Suprapubic skin (tissue), 4 donors: ENCODE results near the gene BDH1. TPM values are rescaled to one million over a fixed set of nuclear protein-coding genes. Genes with fewer than 3 reads are reported as not detected.
A peak's percentile ranks its signal among the peaks of the same experiment; 100 is the strongest.

Experiments
- DNase-seq, 2 donors: peaks; one replicate each; pipeline ENCODE4 v3.0.0-alpha.2; 2019; ENCODE audit warnings: low spot score in 2 of 2
- H3K27ac ChIP-seq: fragments of 200-600 bp; sonication (generic); one replicate; pipeline ENCODE4 v1.5.1; 2019
- H3K27me3 ChIP-seq: fragments of 200-600 bp; sonication (generic); one replicate; pipeline ENCODE4 v1.5.1; 2019
- H3K36me3 ChIP-seq: fragments of 200-600 bp; sonication (generic); one replicate; pipeline ENCODE4 v1.5.1; 2019
- H3K4me1 ChIP-seq: fragments of 200-600 bp; sonication (generic); one replicate; pipeline ENCODE4 v1.5.1; 2019
- H3K4me3 ChIP-seq: fragments of 200-600 bp; sonication (generic); one replicate; pipeline ENCODE4 v1.5.1; 2019; ENCODE audit warnings: mild to moderate bottlenecking
- H3K9me3 ChIP-seq: fragments of 200-600 bp; sonication (generic); one replicate; pipeline ENCODE4 v1.5.1; 2019
- EP300 ChIP-seq: sonication (generic); formaldehyde crosslinking; IDR thresholded peaks from one replicate; pipeline ENCODE4 v1.6.1; 2017; ENCODE audit warnings: antibody characterized with exemption
- POLR2A ChIP-seq, 2 donors: fragments of 450-650 bp; IDR thresholded peaks; one replicate each; pipeline ENCODE4 v1.6.1; 2017; ENCODE audit warnings: antibody characterized with exemption in 2 of 2, mild to moderate bottlenecking in 2 of 2, moderate library complexity in 2 of 2
- POLR2AphosphoS5 ChIP-seq, 3 donors: sonication (generic); formaldehyde crosslinking; IDR thresholded peaks; one replicate each; pipeline ENCODE4 v1.6.1; 2017; ENCODE audit warnings: antibody characterized with exemption in 3 of 3
- WGBS: methylation state at CpG from one replicate; pipeline ENCODE4 v1.1.5; 2018; 5-methylcytosine and 5-hydroxymethylcytosine counted together
- total RNA-seq, 4 donors: library from RNA; depleted of rRNA; stranded (reverse); fragments of >200 nt; gene quantifications; one replicate each; pipeline ENCODE4 v1.1.0, GENCODE V29; 2016
- TF ChIP-seq, protein P1 (sequence below), 2 donors: fragments of 200-600 bp in 1 of 2; fragments of 450-650 bp in 1 of 2; sonication (generic) in 1 of 2; IDR thresholded peaks; one replicate each; pipeline ENCODE4 v1.5.1; 2016 to 2019; ENCODE audit warnings: antibody characterized with exemption in 2 of 2, mild to moderate bottlenecking in 1 of 2, moderate library complexity in 1 of 2

BDH1 gene
- total RNA-seq, 4 donors from 2014 or later, result 40.7 to 70.7 (median 43.1) TPM

DNA sequence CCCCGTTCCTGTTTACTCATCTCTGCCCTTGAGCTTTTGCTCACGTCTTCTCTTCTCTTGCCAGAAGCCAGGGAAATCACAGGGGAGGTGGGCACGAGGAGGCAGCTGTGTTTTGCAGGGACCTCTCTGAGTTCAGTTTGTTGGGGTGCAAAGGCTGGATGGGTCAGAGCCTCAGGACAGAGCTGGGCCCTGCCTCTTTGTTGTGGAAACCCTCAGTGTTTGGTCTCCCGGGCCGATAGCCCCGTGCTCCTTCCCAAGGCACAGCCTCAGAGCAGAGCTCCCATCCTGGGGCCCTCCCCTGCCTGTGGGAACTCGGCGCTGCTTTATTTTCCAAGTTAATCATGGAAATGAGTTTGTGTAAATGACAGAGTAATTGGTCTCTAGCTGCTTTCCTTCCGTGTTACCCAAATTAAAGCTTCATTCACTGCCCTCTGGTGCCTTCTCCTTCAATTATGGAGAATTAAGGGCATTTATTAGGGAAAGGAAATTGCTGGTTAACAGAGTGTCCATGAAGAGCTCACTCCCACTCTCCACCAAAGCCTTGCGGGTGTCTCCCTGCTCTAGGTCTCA is 40.9 kb downstream of the BDH1 start:
- 75% methylated on average over 10 of the region's 10 CpGs for WGBS
- no peak for DNase-seq
- peak overlapping the region; percentile 16 for H3K27ac ChIP-seq
- TF ChIP-seq POLR2AphosphoS5 (IDR thresholded peaks at IDR 0.05), result no peak
- TF ChIP-seq, protein P1, sequence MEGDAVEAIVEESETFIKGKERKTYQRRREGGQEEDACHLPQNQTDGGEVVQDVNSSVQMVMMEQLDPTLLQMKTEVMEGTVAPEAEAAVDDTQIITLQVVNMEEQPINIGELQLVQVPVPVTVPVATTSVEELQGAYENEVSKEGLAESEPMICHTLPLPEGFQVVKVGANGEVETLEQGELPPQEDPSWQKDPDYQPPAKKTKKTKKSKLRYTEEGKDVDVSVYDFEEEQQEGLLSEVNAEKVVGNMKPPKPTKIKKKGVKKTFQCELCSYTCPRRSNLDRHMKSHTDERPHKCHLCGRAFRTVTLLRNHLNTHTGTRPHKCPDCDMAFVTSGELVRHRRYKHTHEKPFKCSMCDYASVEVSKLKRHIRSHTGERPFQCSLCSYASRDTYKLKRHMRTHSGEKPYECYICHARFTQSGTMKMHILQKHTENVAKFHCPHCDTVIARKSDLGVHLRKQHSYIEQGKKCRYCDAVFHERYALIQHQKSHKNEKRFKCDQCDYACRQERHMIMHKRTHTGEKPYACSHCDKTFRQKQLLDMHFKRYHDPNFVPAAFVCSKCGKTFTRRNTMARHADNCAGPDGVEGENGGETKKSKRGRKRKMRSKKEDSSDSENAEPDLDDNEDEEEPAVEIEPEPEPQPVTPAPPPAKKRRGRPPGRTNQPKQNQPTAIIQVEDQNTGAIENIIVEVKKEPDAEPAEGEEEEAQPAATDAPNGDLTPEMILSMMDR (IDR thresholded peaks at IDR 0.05), result no peak
- H3K4me1 ChIP-seq, result peaks cover 30% of the 10 kb centered on the region
- no peaks in the 10 kb centered on the region for H3K9me3 ChIP-seq
- H3K27me3 ChIP-seq, result no peaks in the 10 kb centered on the region
- H3K4me3 ChIP-seq, result no peak overlapping the region
- H3K36me3 ChIP-seq, result peaks cover 7% of the 10 kb centered on the region

DNA sequence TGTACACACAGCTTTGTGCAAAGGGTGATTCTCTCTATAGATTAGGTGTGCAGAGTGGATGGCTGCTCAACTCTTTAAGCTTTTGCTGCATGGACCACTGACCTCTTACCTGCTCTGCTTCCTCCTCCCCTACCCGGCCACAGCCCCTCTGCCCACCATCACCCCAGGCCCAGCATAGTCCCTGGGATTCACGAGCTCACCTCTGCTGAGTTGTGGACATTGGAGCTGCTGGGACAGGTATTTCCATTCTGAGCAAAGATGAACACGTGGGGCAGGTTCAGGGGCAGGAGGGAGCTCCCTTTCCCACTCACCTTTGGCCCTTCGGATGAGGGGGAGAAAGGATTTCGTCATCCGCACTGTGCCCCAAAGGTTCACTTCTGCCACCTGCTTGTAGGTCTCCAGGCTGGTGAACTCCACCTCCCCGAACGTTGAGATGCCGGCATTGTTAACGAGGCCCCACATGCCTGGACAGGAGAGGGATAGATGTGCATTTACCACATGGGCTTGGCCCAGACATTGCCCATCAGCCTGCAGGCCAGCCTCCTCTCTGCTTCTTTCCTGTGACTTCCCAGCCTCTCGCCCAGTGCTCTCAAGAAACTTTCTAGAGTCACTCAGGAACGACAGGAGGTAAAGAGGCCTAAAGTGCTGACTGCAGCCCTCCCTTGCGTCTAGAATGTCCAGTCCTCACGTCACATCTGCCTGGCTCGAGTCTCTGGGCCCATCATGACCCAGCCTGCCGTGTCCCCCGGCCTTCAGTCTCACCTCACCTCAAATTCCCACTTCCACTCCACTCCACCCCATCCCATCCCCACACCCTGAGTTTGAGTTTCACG is 41.6 kb downstream of the BDH1 start:
- WGBS, result 87% methylated on average over 13 of the region's 18 CpGs
- no peak for DNase-seq
- Histone ChIP-seq H3K4me1 (peaks cover 37% of the 10 kb centered on the region), H3K27me3 (no peaks in the 10 kb centered on the region), H3K9me3 (no peaks in the 10 kb centered on the region), H3K36me3 (peaks cover 7% of the 10 kb centered on the region), H3K27ac (peak overlapping the region; percentile 16), H3K4me3 (no peak overlapping the region)
- TF ChIP-seq, protein P1 (IDR thresholded peaks at IDR 0.05), result no peak
- no peak for TF ChIP-seq POLR2AphosphoS5 (IDR thresholded peaks at IDR 0.05)
- no peak for TF ChIP-seq EP300

DNA sequence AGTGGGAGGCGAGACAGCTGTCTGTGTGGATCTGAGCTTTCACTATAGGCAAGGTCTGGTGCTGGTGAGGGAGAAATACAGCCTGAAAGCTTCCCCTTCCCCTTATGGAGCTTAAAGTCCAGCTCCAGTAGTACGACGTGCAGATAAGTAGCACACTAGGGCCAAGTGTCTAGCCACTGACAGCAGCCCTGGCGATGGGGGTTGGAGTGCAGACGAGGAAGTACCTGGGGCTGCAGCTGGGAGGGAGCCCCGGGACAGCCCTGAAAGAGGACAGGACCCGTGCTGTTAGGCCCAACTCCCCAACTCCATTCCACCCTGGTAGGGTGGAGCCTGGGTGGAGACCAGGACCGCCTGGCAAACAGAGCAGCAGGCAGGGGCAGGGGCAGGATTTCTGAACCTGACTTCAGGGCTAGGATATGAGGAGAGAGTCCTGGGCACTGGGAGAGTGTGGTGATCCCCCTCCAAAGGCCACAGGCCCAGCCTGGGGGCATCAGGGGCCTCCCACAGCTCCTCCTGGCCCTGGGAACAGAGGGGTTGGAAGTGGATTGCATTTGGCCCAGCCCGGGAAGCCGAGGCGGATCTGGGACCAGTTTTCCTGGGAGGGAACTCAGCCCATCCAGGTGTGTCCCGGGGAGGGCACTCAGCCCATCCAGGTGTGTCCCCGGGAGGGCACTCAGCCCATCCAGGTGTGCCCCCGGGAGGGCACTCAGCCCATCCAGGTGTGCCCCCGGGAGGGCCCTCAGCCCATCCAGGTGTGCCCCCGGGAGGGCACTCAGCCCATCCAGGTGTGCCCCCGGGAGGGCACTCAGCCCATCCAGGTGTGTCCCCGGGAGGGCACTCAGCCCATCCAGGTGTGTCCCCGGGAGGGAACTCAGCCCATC is 42.8 kb downstream of the BDH1 start:
- Histone ChIP-seq H3K27ac (peak overlapping the region; percentile 38), H3K36me3 (peaks cover 7% of the 10 kb centered on the region), H3K27me3 (no peaks in the 10 kb centered on the region), H3K4me1 (peaks cover 39% of the 10 kb centered on the region), H3K9me3 (no peaks in the 10 kb centered on the region), H3K4me3 (no peak overlapping the region)
- no peak for DNase-seq
- WGBS, result 68% methylated on average over 18 of the region's 19 CpGs
- TF ChIP-seq EP300 (no peak), POLR2AphosphoS5 (IDR thresholded peaks at IDR 0.05) (no peak), POLR2A (IDR thresholded peaks at IDR 0.05) (no peak)
- TF ChIP-seq, protein P1 (IDR thresholded peaks at IDR 0.05), result no peak

DNA sequence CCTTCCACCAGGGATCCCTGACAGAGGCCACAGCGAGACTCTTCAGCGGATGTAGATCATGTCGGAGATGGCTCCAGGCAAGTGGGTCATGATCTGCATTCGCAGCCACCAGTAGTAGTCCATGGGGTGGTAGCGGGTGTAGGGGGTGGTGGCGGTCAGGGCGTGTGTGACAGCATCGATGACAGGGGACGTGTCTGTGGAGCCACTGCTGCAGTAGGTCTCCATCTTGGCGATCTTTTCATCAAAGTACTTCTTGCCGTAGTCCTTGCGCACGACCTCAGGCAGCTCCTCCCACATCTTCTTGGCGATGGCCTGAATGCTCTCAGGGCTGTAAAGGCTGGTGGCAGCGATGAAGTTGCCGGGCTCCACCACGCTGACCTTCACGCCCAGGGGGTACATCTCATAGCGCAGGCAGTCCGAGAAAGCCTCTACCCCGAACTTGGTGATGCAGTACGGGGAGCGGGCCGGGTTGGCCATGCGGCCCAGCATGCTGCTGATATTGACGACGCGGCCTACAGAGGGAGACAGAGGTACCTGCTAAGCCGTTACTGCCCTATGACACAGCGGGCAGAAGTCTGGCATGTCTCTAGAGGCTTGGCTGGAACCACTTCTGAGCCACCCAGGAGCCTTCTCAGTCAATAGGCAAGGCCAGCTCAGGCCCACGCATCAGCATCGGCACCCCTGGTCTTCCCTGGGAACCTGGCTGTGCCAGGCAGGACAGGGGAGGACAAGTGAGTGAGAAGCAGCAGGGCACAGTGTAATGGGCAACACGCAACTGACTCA is 43.7 kb downstream of the BDH1 start:
- no peaks in the 10 kb centered on the region for H3K27me3 ChIP-seq
- H3K4me1 ChIP-seq, result peaks cover 46% of the 10 kb centered on the region
- no peaks in the 10 kb centered on the region for H3K9me3 ChIP-seq
- peak in 1 of 2 donors; percentile 53 for DNase-seq
- no peak for TF ChIP-seq EP300
- TF ChIP-seq POLR2A (IDR thresholded peaks at IDR 0.05), result no peak
- TF ChIP-seq POLR2AphosphoS5 (IDR thresholded peaks at IDR 0.05), result no peak
- TF ChIP-seq, protein P1 (IDR thresholded peaks at IDR 0.05), result no peak
- peaks cover 7% of the 10 kb centered on the region for H3K36me3 ChIP-seq
- 98% methylated on average over 30 of the region's 33 CpGs for WGBS
- no peak overlapping the region for H3K27ac ChIP-seq
- H3K4me3 ChIP-seq, result no peak overlapping the region
